HL-60 (cell line): ENCODE data around the gene PPFIBP2.

Source experiments
- DNase-seq, 2 experiments: peaks; one replicate each; pipeline ENCODE4 v3.0.0-alpha.2; 2010 to 2020; ENCODE audit warnings: low read depth in 1 of 2, low spot score in 1 of 2
- H3K27ac ChIP-seq: fragments of 250-450 bp; sonication (Bioruptor Pico); replicated peaks from 2 replicates; pipeline ENCODE4 v1.5.1; 2020; ENCODE audit warnings: mild to moderate bottlenecking, moderate library complexity
- H3K27me3 ChIP-seq: fragments of 250-450 bp; sonication (Bioruptor Pico); 2 replicates; pipeline ENCODE4 v1.5.1; 2021; ENCODE audit warnings: mild to moderate bottlenecking, moderate library complexity; ENCODE audit not compliant: insufficient read depth, poor library complexity, severe bottlenecking
- H3K4me3 ChIP-seq: replicated peaks from 2 replicates; pipeline ENCODE4 v1.5.1; 2011; ENCODE audit warnings: mild to moderate bottlenecking, control low read depth, low read length; ENCODE audit not compliant: insufficient read depth
- GABPA ChIP-seq: IDR thresholded peaks from 2 replicates; pipeline ENCODE4 v1.6.1; 2012; ENCODE audit warnings: low read depth
- POLR2AphosphoS5 ChIP-seq: IDR thresholded peaks from 2 replicates; pipeline ENCODE4 v1.6.1; 2012; ENCODE audit warnings: low read depth
- SPI1 ChIP-seq: IDR thresholded peaks from 2 replicates; pipeline ENCODE4 v1.6.1; 2012; ENCODE audit warnings: low read depth, mild to moderate bottlenecking, borderline replicate concordance
- TF ChIP-seq, protein P1 (sequence below): IDR thresholded peaks from 2 replicates; pipeline ENCODE4 v1.6.1; 2012; ENCODE audit warnings: low read depth; ENCODE audit not compliant: insufficient replicate concordance
- TF ChIP-seq, protein P2 (sequence below): IDR thresholded peaks from one replicate; pipeline ENCODE4 v1.5.1; 2011; ENCODE audit warnings: low read length, control low read depth, inconsistent platforms; ENCODE audit not compliant: insufficient read depth

Gene PPFIBP2

DNA sequence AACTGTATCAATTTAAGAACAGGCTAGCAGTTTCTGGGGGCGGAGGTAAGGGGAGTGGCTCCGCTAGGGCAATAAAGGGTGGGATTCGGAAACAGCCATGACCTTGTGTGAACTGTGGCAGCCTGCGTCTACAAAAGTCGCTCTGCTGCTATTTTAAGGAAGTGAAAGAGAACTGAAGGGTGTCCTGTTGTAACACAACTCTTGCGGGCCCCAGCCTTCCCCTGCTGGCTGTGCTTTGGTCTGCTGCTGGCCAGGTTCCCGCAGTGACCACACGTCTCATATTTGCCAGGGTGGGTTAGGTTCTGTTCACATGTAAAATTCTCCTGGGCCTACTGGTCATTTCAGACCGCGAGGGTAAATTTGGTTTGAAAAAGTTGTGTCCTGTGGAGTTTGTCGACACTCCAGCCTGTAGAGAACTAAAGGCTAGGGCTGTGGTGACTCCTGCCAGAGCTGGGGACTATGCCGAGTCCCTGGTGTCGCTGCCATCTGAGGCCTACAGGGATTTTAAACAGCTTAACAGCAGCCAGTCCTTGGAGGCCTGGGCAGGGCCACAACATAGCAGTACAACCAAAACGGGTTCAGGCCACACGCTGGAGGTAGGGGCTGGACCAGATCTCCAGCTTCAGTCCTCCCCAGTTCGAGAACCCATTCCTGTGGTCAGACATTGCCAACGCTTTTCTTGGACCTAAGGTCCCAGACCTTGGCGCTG lies 1.1 kb upstream of the PPFIBP2 start:
- H3K27ac ChIP-seq = peak overlapping the region; percentile 68
- peak in 1 of 2 experiments; percentile 77 for DNase-seq
- H3K27me3 ChIP-seq = no peaks in the 10 kb centered on the region
- peak overlapping the region; percentile 78 for H3K4me3 ChIP-seq
- TF ChIP-seq, protein P1, sequence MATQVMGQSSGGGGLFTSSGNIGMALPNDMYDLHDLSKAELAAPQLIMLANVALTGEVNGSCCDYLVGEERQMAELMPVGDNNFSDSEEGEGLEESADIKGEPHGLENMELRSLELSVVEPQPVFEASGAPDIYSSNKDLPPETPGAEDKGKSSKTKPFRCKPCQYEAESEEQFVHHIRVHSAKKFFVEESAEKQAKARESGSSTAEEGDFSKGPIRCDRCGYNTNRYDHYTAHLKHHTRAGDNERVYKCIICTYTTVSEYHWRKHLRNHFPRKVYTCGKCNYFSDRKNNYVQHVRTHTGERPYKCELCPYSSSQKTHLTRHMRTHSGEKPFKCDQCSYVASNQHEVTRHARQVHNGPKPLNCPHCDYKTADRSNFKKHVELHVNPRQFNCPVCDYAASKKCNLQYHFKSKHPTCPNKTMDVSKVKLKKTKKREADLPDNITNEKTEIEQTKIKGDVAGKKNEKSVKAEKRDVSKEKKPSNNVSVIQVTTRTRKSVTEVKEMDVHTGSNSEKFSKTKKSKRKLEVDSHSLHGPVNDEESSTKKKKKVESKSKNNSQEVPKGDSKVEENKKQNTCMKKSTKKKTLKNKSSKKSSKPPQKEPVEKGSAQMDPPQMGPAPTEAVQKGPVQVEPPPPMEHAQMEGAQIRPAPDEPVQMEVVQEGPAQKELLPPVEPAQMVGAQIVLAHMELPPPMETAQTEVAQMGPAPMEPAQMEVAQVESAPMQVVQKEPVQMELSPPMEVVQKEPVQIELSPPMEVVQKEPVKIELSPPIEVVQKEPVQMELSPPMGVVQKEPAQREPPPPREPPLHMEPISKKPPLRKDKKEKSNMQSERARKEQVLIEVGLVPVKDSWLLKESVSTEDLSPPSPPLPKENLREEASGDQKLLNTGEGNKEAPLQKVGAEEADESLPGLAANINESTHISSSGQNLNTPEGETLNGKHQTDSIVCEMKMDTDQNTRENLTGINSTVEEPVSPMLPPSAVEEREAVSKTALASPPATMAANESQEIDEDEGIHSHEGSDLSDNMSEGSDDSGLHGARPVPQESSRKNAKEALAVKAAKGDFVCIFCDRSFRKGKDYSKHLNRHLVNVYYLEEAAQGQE = peak; percentile 30
- TF ChIP-seq SPI1 (peak; percentile 97), POLR2AphosphoS5 (peak; percentile 62)
- TF ChIP-seq, protein P2, sequence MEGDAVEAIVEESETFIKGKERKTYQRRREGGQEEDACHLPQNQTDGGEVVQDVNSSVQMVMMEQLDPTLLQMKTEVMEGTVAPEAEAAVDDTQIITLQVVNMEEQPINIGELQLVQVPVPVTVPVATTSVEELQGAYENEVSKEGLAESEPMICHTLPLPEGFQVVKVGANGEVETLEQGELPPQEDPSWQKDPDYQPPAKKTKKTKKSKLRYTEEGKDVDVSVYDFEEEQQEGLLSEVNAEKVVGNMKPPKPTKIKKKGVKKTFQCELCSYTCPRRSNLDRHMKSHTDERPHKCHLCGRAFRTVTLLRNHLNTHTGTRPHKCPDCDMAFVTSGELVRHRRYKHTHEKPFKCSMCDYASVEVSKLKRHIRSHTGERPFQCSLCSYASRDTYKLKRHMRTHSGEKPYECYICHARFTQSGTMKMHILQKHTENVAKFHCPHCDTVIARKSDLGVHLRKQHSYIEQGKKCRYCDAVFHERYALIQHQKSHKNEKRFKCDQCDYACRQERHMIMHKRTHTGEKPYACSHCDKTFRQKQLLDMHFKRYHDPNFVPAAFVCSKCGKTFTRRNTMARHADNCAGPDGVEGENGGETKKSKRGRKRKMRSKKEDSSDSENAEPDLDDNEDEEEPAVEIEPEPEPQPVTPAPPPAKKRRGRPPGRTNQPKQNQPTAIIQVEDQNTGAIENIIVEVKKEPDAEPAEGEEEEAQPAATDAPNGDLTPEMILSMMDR = no peak

DNA sequence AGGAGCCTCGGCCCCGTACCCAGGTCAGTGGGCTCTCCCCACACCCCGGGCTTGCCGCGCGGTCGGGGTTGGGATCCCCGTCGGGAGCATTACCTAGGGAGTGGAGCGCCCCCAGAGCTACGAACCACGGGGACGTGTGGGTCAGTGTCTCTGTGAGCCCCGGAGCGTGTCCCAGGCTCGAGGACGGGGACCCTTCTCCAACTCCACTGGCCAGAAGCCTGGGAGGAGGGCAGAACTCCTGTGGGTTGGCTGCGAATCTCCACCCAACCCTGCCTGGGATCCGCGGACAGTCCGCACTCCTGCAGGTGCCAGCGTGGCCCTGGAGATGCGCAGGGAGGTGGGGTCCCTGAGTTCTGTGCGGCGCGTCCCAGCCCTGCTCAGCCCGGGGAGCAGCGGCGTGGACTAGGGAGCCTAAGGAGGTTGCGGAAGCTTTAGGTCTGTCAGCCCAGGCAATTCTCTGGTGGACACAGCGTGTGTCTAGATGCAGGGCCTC lies 346 bp downstream of the PPFIBP2 start:
- no peak for DNase-seq
- TF ChIP-seq POLR2AphosphoS5 = no peak
- no peak for TF ChIP-seq SPI1
- TF ChIP-seq, protein P1 = no peak
- no peak for TF ChIP-seq GABPA
- TF ChIP-seq, protein P2 = no peak
- no peaks in the 10 kb centered on the region for H3K27me3 ChIP-seq
- peak overlapping the region; percentile 68 for H3K27ac ChIP-seq
- peak overlapping the region; percentile 78 for H3K4me3 ChIP-seq

DNA sequence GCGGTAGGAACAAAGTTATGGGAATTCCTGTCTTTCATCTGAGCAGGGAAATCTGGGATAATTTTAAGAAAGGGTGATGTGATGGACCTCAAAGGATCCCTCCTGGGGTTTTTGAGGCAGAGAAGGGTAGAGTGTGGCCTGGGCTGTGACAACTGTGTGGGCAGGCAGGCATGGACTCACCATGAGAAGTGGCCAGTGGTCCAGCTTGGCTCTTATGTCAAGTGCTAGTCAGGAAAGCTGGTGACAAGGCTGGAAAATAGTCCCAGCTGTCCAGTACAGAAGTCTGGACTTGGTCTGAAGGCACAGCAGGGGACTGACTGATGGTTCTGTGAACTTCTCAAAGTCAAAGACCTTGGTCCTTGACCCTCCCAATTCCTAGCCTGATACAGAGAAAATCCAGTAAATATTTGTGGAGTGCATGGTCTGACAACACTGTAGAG lies 1.7 kb downstream of the PPFIBP2 start:
- DNase-seq = no peak
- no peak for TF ChIP-seq POLR2AphosphoS5
- TF ChIP-seq, protein P2 = no peak
- TF ChIP-seq SPI1 = no peak
- TF ChIP-seq, protein P1 = no peak
- no peak for TF ChIP-seq GABPA
- Histone ChIP-seq H3K27ac (no peak overlapping the region), H3K4me3 (no peak overlapping the region), H3K27me3 (no peaks in the 10 kb centered on the region)
